Measurements from ENCODE around the gene SLC10A1.

DNA sequence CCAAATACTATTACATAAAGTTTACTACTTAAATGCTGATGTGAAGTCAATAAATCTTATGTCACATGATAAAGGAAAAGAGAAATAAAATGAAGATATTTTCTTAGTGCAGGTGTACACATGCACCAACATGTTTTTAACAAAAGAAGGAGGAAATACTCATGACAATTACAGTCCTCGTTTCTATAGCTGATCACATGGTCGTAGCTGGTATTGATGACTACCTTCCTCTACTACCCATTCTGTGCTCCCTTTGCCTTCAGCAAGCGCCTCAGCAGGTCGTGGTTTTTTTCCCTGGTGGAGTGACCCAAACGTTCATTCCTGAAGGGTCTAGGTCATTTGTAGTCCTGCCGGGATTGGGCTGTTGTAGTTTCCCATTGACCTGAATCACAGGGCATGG, 25.4 kb upstream of the SLC10A1 start:
- TF ChIP-seq POLR2AphosphoS5 (IDR thresholded peaks at IDR 0.05; ENCODE audit: low read depth, low read length): no peak
- no peak for TF ChIP-seq POLR2A (IDR thresholded peaks at IDR 0.05; ENCODE audit: low read depth, low read length)
- no peak for TF ChIP-seq POU2F2 (IDR thresholded peaks at IDR 0.05; ENCODE audit: low read depth, low read length)
- no peak for TF ChIP-seq SPI1 (IDR thresholded peaks at IDR 0.05; ENCODE audit: low read depth, low read length)
